D721Med (cell line): ENCODE data around the gene ABTB1.

Source experiments
- DNase-seq: peaks from one replicate; pipeline ENCODE4 v3.0.0; 2011; ENCODE audit warnings: low spot score; ENCODE audit not compliant: insufficient read length
- FAIRE-seq: peaks from 2 replicates; lab custom pipeline; 2011; peaks lifted over from hg19 to GRCh38; lab: Jason Lieb, UNC
- CTCF ChIP-seq: IDR thresholded peaks from 2 replicates; pipeline ENCODE4 v1.5.1; 2012; ENCODE audit warnings: mild to moderate bottlenecking, control low read depth; ENCODE audit not compliant: insufficient read depth; ENCODE audit errors: missing control alignments

Gene ABTB1

DNA sequence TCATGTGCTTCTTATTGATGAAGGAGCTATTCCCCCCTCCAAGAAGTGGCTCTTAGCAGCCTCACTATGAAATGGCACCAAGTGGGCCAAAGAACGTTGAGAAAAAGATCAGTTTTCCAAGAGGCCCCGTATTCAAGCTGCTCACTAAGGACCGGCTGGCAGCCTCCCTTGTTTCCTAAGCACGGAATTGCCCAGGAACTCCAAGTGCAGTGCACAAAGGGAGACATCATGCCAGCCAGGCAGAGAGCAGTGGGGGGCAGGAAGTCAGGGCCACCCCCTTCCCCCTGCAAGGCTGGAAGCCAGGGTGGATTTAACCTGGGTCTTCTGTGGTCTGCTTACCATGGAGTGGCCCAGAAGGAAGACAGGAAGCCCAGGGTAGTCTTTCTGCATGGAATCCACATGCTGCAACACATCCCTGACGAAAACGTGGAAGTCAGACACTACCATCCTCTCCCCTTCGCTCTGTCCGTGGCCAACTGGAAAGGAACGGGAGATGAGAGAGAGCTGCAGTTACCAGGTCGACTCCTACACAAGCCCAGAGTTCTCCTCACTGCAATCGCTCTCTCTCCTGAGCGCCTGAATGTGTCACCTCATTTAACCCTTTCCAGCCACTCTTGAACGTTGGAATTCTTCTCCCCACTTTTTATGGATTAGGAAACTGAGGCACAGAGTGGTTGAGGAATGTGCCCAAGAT, 49.5 kb downstream of the ABTB1 start:
- no peak for TF ChIP-seq CTCF
- DNase-seq, result no peak
- FAIRE-seq, result no peak

DNA sequence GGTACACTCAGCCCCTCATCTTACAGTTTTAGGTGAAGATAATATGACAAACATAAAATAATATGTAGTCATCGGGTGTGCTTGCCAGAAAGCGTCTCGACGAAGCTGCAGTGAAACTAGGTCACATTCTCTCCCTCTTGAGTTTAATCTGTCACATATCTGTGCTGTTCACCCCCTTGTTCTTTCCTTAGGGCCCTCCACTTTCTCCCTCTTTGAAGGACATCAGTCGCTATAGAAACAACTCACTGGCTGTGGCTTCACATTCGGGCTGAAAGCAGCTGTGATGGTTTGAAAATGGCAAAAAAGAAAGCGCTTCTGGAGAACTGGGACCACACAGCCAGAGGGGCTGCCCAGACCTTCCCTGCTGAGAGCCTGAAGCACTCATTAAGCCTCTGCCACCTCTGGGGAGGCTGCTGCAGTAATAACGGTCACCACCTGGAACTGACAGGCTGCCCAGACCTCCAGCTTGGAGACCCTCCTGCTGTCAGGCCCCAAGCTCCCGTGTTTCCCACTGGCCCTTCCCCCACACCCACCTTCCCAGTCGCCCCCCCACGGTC, 50.3 kb downstream of the ABTB1 start:
- DNase-seq (no peak), FAIRE-seq (no peak)
- no peak for TF ChIP-seq CTCF

- DNase-seq, result no peak
- TF ChIP-seq CTCF, result no peak
- FAIRE-seq, result no peak
These were observed 54.1 kb downstream of the ABTB1 start for GRCh38 chr3:127726894-127727293.

GRCh38 chr3:127728417-127729015, 55.8 kb downstream of the ABTB1 start:
- FAIRE-seq (no peak), DNase-seq (no peak)
- no peak for TF ChIP-seq CTCF

DNA sequence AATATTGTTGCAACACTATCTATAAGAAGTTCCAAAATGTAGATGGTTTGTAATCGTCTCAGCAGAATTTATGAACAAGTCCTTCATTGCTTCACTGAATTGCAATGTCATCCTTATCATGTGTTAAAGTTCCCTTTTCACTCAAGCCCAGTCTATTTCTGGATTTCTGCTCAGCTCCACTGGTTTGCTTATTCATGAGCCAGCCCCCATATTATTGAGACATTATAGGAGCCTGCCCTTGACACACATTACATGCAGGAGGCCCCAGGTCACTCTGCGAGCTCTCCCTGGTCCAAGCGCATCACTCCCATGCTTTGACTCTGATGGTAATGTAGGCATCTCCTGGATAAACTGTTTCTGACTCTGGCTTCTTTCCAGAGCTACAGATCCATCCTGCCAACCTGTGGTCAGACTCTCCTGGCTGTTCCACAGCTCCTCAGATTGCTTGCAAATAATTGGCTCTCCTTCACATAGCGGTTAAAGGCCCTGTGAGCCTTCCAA, 56.9 kb downstream of the ABTB1 start:
- no peak for DNase-seq
- TF ChIP-seq CTCF, result no peak

GRCh38 chr3:127730171-127730570, 57.4 kb downstream of the ABTB1 start:
- FAIRE-seq, result no peak
- DNase-seq, result no peak
- TF ChIP-seq CTCF, result no peak

More for the DNA sequence above, 56.9 kb downstream of the ABTB1 start:
- no peak for FAIRE-seq
